Measurements from ENCODE around the gene SLC47A2. TPM values are rescaled to one million over a fixed set of nuclear protein-coding genes. Genes with fewer than 3 reads are reported as not detected.

SLC47A2 gene
- total RNA-seq, 1 experiment from 2014 or later: not detected

DNA sequence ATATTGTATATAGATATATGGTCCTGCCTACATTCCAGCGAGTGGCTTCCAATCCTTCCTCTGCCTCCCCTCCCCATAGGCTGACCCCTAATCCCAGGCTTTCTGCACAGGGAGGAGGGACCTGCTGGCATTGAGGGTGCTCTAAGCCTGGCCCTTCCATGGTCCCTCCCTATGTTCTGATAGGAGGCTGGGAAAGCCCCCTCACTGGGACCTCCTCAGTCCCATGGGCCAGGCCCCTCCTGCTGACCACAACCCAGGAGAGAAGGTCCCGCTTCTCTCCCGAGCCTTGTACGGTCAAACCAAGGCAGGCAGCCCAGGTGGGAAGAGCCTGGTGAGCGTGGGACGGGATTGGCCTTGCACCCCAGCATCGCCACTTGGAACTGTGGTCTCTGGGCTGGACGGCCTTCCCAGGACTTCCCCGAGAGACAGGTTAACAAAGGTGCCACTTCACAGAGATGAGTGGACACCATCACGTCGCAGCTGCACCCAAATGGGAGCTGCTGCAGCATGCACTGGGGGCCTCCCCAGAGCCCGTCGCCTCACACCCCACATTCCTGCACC, 30.9 kb upstream of the SLC47A2 start:
- DNase-seq (ENCODE audit: low read depth): no peak

DNA sequence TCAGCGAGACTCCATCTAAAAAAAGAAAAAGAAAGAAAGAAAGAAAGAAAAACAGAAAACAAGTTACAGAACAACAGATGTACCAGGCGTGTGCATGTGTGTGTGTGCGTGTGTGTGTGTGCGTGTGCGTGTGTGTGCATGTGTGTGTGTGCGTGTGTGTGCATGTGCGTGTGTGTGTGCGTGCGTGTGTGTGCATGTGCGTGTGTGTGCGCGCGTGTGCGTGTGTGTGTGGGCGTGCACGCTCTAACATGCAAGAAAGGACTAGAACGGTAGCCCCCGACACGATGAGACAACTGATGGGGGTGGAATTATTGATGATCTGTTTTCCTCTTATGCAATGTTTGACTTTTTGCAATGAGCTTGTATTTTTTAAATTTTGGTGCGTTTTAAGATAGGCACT, 30.1 kb upstream of the SLC47A2 start:
- no peak for DNase-seq (ENCODE audit: low read depth)

- DNase-seq (ENCODE audit: low read depth): peak; percentile 47
Measured at GRCh38 chr17:19744922-19745757, 28.8 kb upstream of the SLC47A2 start.

- no peak for DNase-seq (ENCODE audit: low read depth)
Measured at GRCh38 chr17:19744492-19744891, 28.1 kb upstream of the SLC47A2 start.

GRCh38 chr17:19743101-19744100, 27.0 kb upstream of the SLC47A2 start:
- no peak for DNase-seq (ENCODE audit: low read depth)

DNA sequence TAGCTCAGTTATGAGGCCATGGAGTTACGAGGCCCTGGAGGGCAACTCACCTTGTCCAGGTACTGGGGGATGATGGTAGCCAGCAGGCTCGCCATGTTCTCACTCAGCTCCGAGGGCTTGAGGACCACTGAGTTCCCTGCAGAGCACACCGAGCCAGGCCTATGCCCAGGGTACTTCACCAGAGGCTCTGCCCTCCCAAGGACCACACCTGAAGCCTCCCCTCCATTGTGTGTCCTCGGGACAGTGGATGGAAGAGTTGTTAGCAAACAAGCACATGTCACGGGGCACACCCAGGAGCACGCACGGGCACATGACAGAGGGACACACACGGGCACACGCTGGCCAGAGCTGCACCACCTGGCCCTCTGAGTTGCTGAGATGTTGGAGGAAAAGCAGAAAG, 26.1 kb upstream of the SLC47A2 start:
- DNase-seq (ENCODE audit: low read depth): no peak

DNA sequence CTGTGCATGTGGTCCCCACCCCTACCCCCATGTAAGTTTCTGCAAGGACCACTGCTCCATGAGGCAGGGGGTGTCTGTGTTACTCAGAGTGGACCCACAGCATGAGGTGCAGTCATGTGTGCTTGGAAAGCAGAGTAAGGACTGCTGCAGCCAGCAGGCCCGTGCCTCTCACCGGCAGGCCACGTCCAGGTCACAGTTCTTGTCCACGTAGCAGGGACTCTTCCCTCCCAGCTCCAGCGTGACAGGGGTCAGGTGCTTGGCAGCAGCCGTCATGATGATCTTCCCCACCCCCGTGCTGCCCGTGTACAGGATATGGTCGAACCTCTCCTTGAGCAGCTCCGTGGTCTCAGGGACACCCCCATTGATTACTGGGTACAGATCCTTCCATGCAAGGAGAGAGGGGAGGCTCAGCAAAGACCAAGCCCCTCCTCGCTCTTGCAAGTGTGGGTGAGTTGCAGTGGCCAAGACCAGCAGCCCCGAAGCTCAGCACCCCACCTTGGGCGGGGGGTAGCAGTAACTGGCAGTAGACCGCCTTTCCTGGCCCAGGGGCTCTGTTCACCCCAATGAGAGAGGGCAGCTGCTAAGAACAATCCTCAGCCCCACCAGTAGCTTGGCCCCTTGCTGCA, 25.6 kb upstream of the SLC47A2 start:
- DNase-seq (ENCODE audit: low read depth): no peak

DNA sequence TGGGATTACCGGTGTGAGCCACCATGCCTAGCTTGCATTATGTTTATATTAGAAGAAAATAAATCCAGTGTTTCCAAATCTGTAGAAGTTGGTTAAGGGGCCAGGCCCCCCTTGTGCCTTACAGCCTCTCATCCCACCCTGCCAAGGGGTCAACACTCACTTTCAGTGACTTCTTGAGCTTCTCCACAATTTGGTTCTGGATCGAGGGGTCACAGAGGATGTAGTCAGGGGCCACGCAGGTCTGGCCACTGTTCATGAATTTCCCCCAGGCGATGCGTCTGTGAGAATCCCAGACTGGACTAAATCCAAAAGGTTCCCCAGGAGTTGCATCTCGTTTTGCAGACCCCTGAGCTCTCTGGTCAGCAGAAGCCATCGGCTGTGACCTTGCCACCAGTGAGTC, 24.5 kb upstream of the SLC47A2 start:
- DNase-seq (ENCODE audit: low read depth): no peak

DNA sequence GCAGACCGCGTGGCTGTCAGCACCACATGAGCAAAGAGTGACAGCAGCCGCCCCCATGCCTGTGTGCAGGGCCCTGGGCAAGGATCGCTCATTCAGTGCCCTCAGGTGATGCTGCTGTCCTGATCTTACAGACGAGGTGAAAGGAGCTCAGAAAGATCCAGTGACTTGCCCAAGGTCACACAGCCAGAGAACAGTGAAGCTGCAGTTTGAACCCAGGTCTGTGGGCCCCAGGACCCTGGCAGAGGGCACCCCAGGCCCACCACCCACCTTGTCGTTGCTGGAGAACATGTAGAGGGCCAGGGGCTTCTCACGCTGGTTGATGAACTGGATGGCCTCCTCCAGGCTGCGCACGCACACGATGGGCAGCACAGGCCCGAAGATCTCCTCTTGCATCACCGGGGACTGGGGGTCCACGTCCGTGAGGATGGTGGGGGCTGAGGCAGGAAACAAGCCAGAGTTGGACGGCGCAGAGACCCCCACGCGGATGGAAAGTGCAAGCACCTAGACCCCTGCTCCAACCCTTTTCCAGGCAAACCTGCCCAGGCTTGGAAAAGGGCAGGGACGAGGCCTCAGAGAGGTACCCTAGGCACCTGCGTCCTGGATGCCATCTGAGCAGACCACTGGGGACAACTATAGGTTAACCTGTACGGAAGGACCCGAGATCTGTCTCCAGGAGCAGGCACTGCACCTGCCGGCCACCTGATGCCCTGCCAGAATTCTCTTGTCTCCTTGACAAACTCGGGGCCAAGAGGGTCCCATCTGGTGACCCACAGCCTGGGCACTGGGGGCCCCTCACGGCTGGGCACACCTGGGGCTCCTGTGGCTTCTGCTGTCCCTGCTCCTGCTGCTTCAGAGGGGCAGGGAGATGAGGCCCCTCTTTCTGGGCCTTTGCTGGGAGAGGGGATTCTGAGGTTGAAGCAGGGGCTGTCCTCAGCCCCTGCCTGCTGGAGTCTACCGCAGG, 23.1 kb upstream of the SLC47A2 start:
- no peak for DNase-seq (ENCODE audit: low read depth)

DNA sequence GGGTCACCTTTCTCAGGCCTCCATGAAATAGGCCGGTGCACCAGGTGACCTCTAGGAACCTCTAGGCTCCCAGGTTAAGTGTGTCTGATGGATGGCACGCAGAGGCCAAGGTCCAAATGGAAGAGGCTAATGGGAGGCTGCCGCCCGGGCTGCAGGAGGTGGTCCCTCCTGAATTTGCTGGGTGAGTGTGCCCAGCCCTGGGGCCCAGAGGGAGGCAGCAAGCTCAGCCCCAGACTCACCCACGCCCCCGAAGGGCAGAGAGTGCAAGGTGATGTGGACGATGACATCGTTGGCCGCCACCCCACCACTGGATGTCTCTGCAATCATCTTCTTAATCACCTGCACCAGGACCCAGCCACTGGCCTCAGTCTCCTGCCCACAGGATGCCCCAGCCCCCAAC, 22.4 kb upstream of the SLC47A2 start:
- DNase-seq (ENCODE audit: low read depth): no peak

DNA sequence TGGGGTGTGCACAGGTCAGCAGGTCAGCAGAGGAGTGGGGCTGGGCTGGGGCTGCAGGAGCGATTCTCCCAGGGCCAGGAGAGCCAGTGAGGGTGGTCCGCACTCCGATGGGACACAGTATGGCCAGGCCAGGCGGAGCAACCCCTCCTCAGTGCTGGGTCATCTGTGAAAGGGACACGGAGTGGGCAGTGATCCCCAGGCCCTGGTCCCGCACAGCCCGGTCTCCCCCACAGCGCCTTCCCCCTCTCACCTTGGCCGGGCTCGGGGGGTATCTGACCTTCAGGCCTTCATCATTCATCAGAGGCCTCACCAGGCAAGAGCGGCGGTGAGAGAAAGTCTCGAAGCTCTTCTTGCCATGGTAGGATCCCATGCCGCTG, 21.7 kb upstream of the SLC47A2 start:
- no peak for DNase-seq (ENCODE audit: low read depth)

- no peak for DNase-seq (ENCODE audit: low read depth)
Measured at GRCh38 chr17:19737305-19738072, 21.1 kb upstream of the SLC47A2 start.

DNA sequence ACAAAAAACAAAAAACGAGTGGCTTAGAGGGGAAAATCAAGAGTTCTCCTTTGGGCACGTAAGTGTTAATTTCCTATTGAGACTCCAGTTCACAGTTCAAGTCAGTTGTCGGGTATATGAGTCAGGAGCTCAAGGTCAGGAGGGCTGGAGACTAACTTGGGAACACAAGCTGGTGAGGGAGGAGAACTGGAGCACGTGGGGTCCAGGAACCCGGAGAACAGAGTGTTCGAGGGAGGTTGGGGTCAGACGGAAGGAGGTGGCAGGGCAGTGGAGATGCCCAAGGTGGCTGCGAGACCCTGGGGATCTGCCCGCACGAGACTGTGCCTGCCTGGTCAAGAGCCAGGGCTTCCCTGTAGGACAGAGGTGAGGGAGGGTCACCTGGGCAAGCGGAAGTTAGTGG, 19.7 kb upstream of the SLC47A2 start:
- no peak for DNase-seq (ENCODE audit: low read depth)

- DNase-seq (ENCODE audit: low read depth): no peak
Measured at GRCh38 chr17:19733953-19734526, 17.7 kb upstream of the SLC47A2 start.

DNA sequence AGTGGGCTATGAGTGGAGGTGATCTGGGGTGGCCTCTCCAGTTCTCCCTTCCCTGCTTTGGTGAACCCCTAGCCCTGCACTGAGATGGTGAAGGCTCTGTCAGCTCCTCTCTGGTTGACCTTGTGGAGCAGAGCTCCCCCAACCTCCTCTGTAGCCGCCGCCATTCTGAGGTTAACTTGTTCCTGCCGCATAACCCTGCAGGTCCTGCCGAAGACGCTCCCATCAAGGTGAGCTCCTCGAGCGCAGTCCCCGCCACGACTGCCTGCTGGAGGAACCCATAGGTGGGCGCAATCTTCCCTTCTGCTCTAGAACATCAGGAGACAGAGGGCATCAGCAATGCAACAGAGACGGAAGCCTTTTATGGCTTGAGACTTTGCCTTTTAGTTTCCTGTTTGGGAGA, 15.2 kb upstream of the SLC47A2 start:
- no peak for DNase-seq (ENCODE audit: low read depth)

DNA sequence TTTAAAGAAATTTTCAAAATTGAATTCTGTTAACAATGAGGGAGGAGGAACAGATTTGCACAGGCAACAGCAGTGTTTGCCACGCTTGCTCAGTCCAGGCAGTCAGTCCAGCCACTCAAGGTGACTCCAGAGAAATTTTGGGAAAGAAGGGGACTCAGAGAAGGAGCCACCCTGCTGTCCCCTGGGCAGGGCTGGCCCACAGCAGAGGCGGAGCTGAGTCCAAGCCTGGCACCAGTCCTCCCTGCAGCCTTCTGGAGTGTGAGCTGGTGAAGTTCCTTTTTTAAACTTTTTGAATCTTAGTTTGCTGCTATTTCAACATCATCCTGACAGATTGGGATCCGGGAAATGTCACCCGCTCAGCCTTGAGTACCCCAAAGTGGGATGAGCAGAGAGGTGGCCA, 14.5 kb upstream of the SLC47A2 start:
- no peak for DNase-seq (ENCODE audit: low read depth)

GRCh38 chr17:19729900-19730299, 13.5 kb upstream of the SLC47A2 start:
- no peak for DNase-seq (ENCODE audit: low read depth)

DNA sequence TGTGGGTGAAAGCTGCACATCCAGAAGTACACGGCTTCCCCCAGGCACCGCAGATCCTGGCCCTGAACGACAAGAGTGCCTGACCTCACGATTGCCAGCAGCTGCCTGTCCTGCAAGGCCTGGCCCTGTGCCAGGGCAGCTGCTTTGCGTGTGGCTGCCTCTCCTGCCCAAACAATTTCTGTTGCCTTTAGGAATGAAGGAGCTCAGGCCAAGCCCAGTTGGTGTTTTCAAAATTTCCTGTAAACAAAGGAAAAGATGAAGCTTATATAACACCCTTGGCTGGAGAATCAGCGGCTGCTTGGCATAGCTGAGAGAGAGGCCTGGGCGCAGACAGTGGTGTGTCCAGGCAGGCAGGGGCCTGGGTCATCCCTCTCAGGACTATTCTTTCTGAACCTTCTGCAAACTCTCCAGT, 11.7 kb upstream of the SLC47A2 start:
- peak; percentile 83 for DNase-seq (ENCODE audit: low read depth)

DNA sequence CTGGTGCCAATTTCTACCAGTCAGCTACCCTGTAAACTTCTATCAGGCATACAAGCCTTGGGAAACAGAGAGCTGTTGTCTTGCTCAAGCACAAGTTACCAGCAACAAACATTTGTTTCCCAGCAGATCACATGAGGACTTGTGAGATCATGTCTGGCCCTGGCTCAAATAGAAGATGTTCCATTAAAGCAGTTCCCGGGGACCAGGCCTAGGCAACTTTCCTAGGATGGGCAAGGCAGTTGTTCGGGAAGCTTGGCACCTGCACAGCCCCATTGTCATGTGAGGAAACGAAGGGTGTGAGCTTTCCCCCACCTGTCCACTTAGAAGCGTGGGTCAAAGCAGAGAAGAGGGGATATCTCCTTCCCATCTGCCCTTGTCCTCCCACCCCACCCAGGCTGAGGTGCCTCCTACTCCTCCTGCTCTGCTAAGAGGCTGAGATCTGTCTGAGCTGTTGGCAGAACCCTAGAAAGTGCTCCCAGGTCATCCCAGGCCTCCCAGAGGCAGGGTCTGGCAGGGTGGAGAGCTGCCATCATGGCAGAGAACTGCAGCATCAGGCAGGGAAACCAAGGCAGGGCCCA, 11.2 kb upstream of the SLC47A2 start:
- DNase-seq (ENCODE audit: low read depth): peak; percentile 56

Data from M059J (cell line).